MCF 10A (cell line): ENCODE results near the gene RALGDS. TPM values are rescaled to one million over a fixed set of nuclear protein-coding genes. Genes with fewer than 3 reads are reported as not detected.
"Not testable (repeated sequence)": the region's sequence is repeated elsewhere in the genome, so short reads cannot be mapped to it uniquely, and the experiment has no call there.

Experiments
- BruUV-seq: library from RNA; stranded (reverse); fragments of 400-500 nt; replicated peaks from 2 replicates; lab custom pipeline; 2021; lab: Mats Ljungman, UMichigan
- CTCF ChIA-PET: fragments of 300-600 bp; sonication (Branson Sonifier 250); formaldehyde crosslinking; extraction: SDS; loops from one replicate; lab custom pipeline; 2021; ENCODE audit warnings: antibody characterized with exemption, inconsistent platforms; lab: Yijun Ruan, JAX
- POLR2A ChIA-PET: fragments of 300-600, 350-650 bp; sonication (Branson Sonifier 250); formaldehyde crosslinking; extraction: SDS; loops from one replicate; lab custom pipeline; 2020; ENCODE audit warnings: antibody characterized with exemption, inconsistent platforms; lab: Yijun Ruan, JAX
- DNase-seq: peaks from one replicate; pipeline ENCODE4 v3.0.0-alpha.2; 2018; ENCODE audit not compliant: unreplicated experiment
- H3K27ac Mint-ChIP-seq: one replicate; pipeline ENCODE4 v1.8.0; 2022; ENCODE audit warnings: mild to moderate bottlenecking, low read depth, mixed read lengths; ENCODE audit not compliant: unreplicated experiment
- H3K27me3 Mint-ChIP-seq: one replicate; pipeline ENCODE4 v1.8.0; 2022; ENCODE audit warnings: mixed read lengths; ENCODE audit not compliant: insufficient read depth, unreplicated experiment
- H3K36me3 Mint-ChIP-seq: one replicate; pipeline ENCODE4 v1.8.0; 2022; ENCODE audit warnings: mild to moderate bottlenecking, moderate library complexity, mixed read lengths; ENCODE audit not compliant: insufficient read depth, unreplicated experiment
- H3K4me1 Mint-ChIP-seq: one replicate; pipeline ENCODE4 v1.8.0; 2022; ENCODE audit warnings: mixed read lengths; ENCODE audit not compliant: insufficient read depth, unreplicated experiment
- H3K4me3 Mint-ChIP-seq: one replicate; pipeline ENCODE4 v1.8.0; 2022; ENCODE audit warnings: mild to moderate bottlenecking, moderate library complexity, mixed read lengths; ENCODE audit not compliant: unreplicated experiment
- H3K9me3 Mint-ChIP-seq: one replicate; pipeline ENCODE4 v1.8.0; 2022; ENCODE audit warnings: mixed read lengths; ENCODE audit not compliant: unreplicated experiment
- intact Hi-C: fragments of 100-400 bp; cut with micrococcal nuclease; formaldehyde crosslinking; loops from 2 replicates; pipeline ENCODE4 v1.14.1; 2022
- total RNA-seq: library from RNA; stranded (reverse); gene quantifications from 2 replicates; pipeline ENCODE4 v1.2.3, GENCODE V29; 2022
- TF ChIP-seq, protein P1 (sequence below): fragments of 200-600 bp; IDR thresholded peaks from one replicate; pipeline ENCODE4 v1.8.0; 2022; ENCODE audit warnings: antibody characterized with exemption, mild to moderate bottlenecking; ENCODE audit not compliant: unreplicated experiment

Gene RALGDS
- total RNA-seq, 1 experiment from 2014 or later: 14.2 TPM

DNA sequence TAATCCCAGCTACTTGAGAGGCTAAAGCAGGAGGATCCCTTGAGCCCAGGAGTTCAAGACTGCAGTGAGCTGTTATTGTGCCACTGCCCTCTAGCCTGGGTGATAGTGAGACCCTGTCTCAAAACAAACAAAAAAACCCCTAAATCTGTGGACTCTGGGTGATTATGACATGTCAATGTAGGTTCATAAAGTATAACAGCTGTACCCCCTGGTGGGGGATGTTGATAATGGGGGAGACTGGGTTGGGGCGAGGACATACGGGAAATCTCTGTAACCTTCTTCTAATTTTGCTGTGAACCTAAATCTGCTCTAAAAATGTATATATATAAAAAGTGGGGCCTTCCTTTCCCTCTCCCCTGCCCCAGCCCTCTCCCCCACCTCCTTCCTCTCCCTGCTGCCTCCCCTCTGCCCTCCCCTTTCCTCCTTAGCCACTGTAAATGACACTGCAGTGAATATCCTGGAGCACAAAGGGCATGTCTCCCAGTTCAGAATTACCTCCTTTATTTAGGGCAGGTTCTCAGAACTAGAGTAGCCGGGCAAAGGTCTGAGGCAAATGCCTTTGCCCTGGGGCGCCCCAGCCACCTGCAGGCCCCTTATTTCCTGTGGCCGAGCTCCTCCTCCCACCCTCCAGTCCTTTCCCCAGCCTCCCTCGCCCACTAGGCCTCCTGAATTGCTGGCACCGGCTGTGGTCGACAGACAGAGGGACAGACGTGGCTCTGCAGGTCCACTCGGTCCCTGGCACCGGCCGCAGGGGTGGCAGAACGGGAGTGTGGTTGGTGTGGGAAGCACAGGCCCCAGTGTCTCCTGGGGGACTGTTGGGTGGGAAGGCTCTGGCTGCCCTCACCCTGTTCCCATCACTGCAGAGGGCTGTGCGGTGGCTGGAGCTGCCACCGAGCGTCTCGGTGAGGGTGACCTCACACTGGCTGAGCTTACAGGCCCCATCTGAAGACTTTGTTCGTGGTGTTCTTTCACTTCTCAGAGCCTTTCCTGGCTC lies 40.0 kb downstream of the RALGDS start:
- DNase-seq, H3K27ac Mint-ChIP-seq, H3K4me3 Mint-ChIP-seq, H3K36me3 Mint-ChIP-seq, BruUV-seq, H3K4me1 Mint-ChIP-seq, H3K9me3 Mint-ChIP-seq, intact Hi-C loops: not testable (repeated sequence)
- ChIA-PET CTCF (interaction anchor here (0.7 kb wide), 1 partner anchor 752 kb away, joined by 5 read pairs; no protein-coding TSS in a partner anchor), POLR2A (interaction anchor here (1.4 kb wide), 1 partner anchor 9 kb away, joined by 4 read pairs; no protein-coding TSS in a partner anchor)
- H3K27me3 Mint-ChIP-seq: peaks cover 14% of the 10 kb centered on the region

DNA sequence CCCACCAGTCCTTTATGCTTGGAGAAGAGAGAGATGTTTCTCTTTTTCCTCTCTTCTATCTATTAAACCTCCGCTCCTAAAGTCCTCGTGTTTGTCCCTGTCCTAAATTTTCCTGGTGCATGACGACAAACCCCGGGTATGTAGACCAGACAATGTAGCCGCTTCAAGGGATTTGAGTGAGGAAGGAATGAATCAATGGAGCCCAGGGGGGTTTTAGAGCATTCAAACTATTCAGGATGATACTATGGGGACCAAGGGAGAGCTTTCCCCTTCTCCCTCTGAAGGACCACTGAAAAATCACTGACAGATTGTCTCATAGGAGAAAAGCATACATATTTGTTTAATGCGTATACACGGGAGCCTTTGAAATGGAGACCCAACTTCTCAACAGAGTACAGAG lies 40.9 kb downstream of the RALGDS start:
- Mint-ChIP-seq H3K4me1 (peaks cover 10% of the 10 kb centered on the region), H3K27ac (no peak overlapping the region), H3K9me3 (no peaks in the 10 kb centered on the region), H3K4me3 (no peak overlapping the region), H3K36me3 (no peaks in the 10 kb centered on the region), H3K27me3 (peaks cover 14% of the 10 kb centered on the region)
- ChIA-PET POLR2A (no interaction called here), CTCF (interaction anchor here (0.7 to 1.1 kb wide), 2 partner anchors 68 to 751 kb away, joined by 3 to 5 read pairs; no protein-coding TSS in a partner anchor)
- no TSS peak for BruUV-seq
- DNase-seq: no peak
- intact Hi-C loops: no loop called here
- TF ChIP-seq, protein P1, sequence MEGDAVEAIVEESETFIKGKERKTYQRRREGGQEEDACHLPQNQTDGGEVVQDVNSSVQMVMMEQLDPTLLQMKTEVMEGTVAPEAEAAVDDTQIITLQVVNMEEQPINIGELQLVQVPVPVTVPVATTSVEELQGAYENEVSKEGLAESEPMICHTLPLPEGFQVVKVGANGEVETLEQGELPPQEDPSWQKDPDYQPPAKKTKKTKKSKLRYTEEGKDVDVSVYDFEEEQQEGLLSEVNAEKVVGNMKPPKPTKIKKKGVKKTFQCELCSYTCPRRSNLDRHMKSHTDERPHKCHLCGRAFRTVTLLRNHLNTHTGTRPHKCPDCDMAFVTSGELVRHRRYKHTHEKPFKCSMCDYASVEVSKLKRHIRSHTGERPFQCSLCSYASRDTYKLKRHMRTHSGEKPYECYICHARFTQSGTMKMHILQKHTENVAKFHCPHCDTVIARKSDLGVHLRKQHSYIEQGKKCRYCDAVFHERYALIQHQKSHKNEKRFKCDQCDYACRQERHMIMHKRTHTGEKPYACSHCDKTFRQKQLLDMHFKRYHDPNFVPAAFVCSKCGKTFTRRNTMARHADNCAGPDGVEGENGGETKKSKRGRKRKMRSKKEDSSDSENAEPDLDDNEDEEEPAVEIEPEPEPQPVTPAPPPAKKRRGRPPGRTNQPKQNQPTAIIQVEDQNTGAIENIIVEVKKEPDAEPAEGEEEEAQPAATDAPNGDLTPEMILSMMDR: no peak

DNA sequence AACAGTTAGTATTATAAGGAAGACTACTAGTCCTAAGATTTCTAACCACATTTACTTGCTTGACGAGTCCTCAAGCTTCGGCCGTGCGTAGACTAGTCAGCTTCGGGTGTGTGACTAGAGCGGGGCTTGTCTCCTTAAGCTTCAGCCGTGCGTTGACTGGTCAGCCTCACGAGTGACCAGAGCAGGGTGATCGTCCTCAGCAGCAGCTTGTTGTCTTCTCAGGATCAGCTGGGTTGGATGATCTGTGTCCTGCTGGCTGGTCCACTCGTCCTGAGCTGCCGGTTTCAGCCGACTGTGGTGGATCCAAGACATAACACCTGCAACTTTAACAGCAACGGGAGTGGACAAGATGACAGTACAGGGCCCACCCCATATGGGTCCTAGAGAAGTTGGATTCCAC lies 42.6 kb downstream of the RALGDS start:
- BruUV-seq: no TSS peak
- POLR2A ChIA-PET: no interaction called here
- CTCF ChIA-PET: interaction anchor here (1.1 to 1.6 kb wide), 4 partner anchors 17 to 68 kb away, joined by 3 to 9 read pairs (median 4); no protein-coding TSS in a partner anchor

DNA sequence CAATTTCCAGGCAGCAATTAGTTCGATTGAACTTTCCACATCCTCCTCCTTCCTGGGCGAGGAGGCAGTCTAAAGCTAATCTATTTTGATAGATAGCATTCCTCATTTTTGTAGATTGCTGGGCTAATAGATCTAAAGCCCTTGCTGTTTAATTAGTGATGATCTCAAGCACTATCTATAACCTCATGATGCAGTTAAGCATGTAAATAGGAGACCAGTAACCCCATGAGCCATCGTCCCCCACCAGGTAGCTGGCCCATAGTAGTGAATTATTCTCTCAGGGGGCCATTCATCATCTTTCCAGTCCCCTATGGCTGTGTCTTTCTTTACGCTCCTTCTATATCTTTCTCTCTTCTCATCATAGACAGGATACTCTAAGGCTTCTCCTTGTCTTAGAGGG lies 44.3 kb downstream of the RALGDS start:
- TF ChIP-seq, protein P1: no peak
- H3K4me1 Mint-ChIP-seq: peaks cover 10% of the 10 kb centered on the region
- DNase-seq: no peak
- intact Hi-C loops: no loop called here
- BruUV-seq: no TSS peak
- H3K27me3 Mint-ChIP-seq: peaks cover 14% of the 10 kb centered on the region
- H3K36me3 Mint-ChIP-seq: no peaks in the 10 kb centered on the region
- no peak overlapping the region for H3K27ac Mint-ChIP-seq
- ChIA-PET CTCF (interaction anchor here (0.6 to 2.2 kb wide), 4 partner anchors 35 to 252 kb away, joined by 3 to 13 read pairs (median 3); no protein-coding TSS in a partner anchor), POLR2A (interaction anchor here (1.4 kb wide), 1 partner anchor 47 kb away, joined by 4 read pairs; no protein-coding TSS in a partner anchor)
- no peak overlapping the region for H3K4me3 Mint-ChIP-seq
- no peaks in the 10 kb centered on the region for H3K9me3 Mint-ChIP-seq

More for the DNA sequence above, 42.6 kb downstream of the RALGDS start:
- H3K36me3 Mint-ChIP-seq: no peaks in the 10 kb centered on the region
- H3K27me3 Mint-ChIP-seq: peaks cover 14% of the 10 kb centered on the region
- no peak overlapping the region for H3K4me3 Mint-ChIP-seq
- DNase-seq: no peak
- H3K9me3 Mint-ChIP-seq: no peaks in the 10 kb centered on the region
- TF ChIP-seq, protein P1: no peak
- no peak overlapping the region for H3K27ac Mint-ChIP-seq
- intact Hi-C loops: no loop called here
- peaks cover 10% of the 10 kb centered on the region for H3K4me1 Mint-ChIP-seq
